Coronary artery (tissue), 2 donors: ENCODE results near the gene SH2D5.
A peak's percentile ranks its signal among the peaks of the same experiment; 100 is the strongest.

Source experiments
- DNase-seq: peaks from one replicate; pipeline ENCODE4 v3.0.0-alpha.2; 2017; ENCODE audit warnings: low spot score
- H3K27ac ChIP-seq, 2 donors: fragments of 200-600 bp; sonication (generic); one replicate each; pipeline ENCODE4 v1.5.1; 2016 to 2019
- H3K4me3 ChIP-seq: fragments of 200-600 bp; sonication (generic); 2 replicates; pipeline ENCODE4 v1.5.1; 2016; ENCODE audit warnings: mild to moderate bottlenecking, moderate library complexity
- CTCF ChIP-seq: fragments of 200-600 bp; sonication (generic); IDR thresholded peaks from one replicate; pipeline ENCODE4 v1.5.1; 2019; ENCODE audit warnings: antibody characterized with exemption

The SH2D5 gene

GRCh38 chr1:20700636-20701215, 31.8 kb downstream of the SH2D5 start:
- no peak for TF ChIP-seq CTCF
- H3K27ac ChIP-seq: no peak overlapping the region
- no peak overlapping the region for H3K4me3 ChIP-seq
- no peak for DNase-seq

- Histone ChIP-seq H3K27ac (no peak overlapping the region), H3K4me3 (no peak overlapping the region)
- TF ChIP-seq CTCF: no peak
- no peak for DNase-seq
These were observed 32.9 kb downstream of the SH2D5 start for GRCh38 chr1:20699558-20699957.

GRCh38 chr1:20698195-20698910, 34.1 kb downstream of the SH2D5 start:
- Histone ChIP-seq H3K4me3 (no peak overlapping the region), H3K27ac (no peak overlapping the region)
- DNase-seq: no peak
- no peak for TF ChIP-seq CTCF

- no peak for DNase-seq
- no peak for TF ChIP-seq CTCF
- Histone ChIP-seq H3K4me3 (no peak overlapping the region), H3K27ac (no peak overlapping the region)
These were observed 34.9 kb downstream of the SH2D5 start for GRCh38 chr1:20697563-20697962.

- Histone ChIP-seq H3K4me3 (peak overlapping the region; percentile 73), H3K27ac (peak overlapping the region; percentile 85 to 87)
- peak; percentile 90 for DNase-seq
- TF ChIP-seq CTCF: peak; percentile 98
These were observed 35.8 kb downstream of the SH2D5 start for GRCh38 chr1:20696397-20697333.

GRCh38 chr1:20695515-20695914, 37.0 kb downstream of the SH2D5 start:
- Histone ChIP-seq H3K4me3 (no peak overlapping the region), H3K27ac (no peak overlapping the region)
- no peak for TF ChIP-seq CTCF
- DNase-seq: no peak
